NB4 (cell line): ENCODE measurements around the gene PMPCA.

Source experiments
- DNase-seq: peaks from one replicate; pipeline ENCODE4 v3.0.0; 2010; ENCODE audit warnings: low read depth
- H3K4me3 ChIP-seq: one replicate; pipeline ENCODE4 v1.5.1; 2011; ENCODE audit warnings: mild to moderate bottlenecking, low read depth, low read length, moderate library complexity
- CTCF ChIP-seq: IDR thresholded peaks from one replicate; pipeline ENCODE4 v1.5.1; 2012; ENCODE audit warnings: low read depth, low read length
- MAX ChIP-seq: IDR thresholded peaks from 2 replicates; pipeline ENCODE4 v1.6.1; 2011; ENCODE audit warnings: low read depth, low read length
- MYC ChIP-seq: IDR thresholded peaks from 2 replicates; pipeline ENCODE4 v1.6.1; 2011; ENCODE audit warnings: low read depth, low read length
- POLR2A ChIP-seq: IDR thresholded peaks from 2 replicates; pipeline ENCODE4 v1.6.1; 2011; ENCODE audit warnings: mild to moderate bottlenecking; ENCODE audit not compliant: insufficient read length; ENCODE audit errors: extremely low read depth

The PMPCA gene

GRCh38 chr9:136381311-136381710 lies 29.1 kb upstream of the PMPCA start:
- TF ChIP-seq MAX, result no peak
- TF ChIP-seq POLR2A, result no peak
- no peak for TF ChIP-seq CTCF
- TF ChIP-seq MYC, result no peak
- H3K4me3 ChIP-seq, result no peak overlapping the region
- DNase-seq, result no peak

- TF ChIP-seq POLR2A (no peak), MYC (no peak), MAX (no peak), CTCF (no peak)
These were observed 28.4 kb upstream of the PMPCA start for GRCh38 chr9:136381966-136382513.

GRCh38 chr9:136383436-136383835 lies 27.0 kb upstream of the PMPCA start:
- no peak for TF ChIP-seq POLR2A
- no peak for TF ChIP-seq MYC
- TF ChIP-seq CTCF, result no peak
- TF ChIP-seq MAX, result no peak
- no peak overlapping the region for H3K4me3 ChIP-seq
- no peak for DNase-seq

More at GRCh38 chr9:136381966-136382513, 28.4 kb upstream of the PMPCA start:
- no peak overlapping the region for H3K4me3 ChIP-seq
- no peak for DNase-seq

GRCh38 chr9:136385015-136385414 lies 25.4 kb upstream of the PMPCA start:
- no peak for TF ChIP-seq CTCF
- peak; percentile 37 for DNase-seq
- H3K4me3 ChIP-seq, result no peak overlapping the region

GRCh38 chr9:136386018-136386417 lies 24.4 kb upstream of the PMPCA start:
- TF ChIP-seq POLR2A (no peak), CTCF (no peak), MAX (peak; percentile 90), MYC (peak; percentile 88)
- peak; percentile 93 for DNase-seq
- no peak overlapping the region for H3K4me3 ChIP-seq

- TF ChIP-seq CTCF, result no peak
- no peak for TF ChIP-seq MYC
- no peak for TF ChIP-seq POLR2A
- no peak for TF ChIP-seq MAX
- no peak overlapping the region for H3K4me3 ChIP-seq
- DNase-seq, result no peak
These were observed 23.2 kb upstream of the PMPCA start for GRCh38 chr9:136387217-136387616.
